NOMO-1 treated with dmso at 0.1 percent for 144 hours (cell line): Measurements from ENCODE around the gene ALOX5.
A peak's percentile ranks its signal among the peaks of the same experiment; 100 is the strongest.
"Not testable (repeated sequence)": the region's sequence is repeated elsewhere in the genome, so short reads cannot be mapped to it uniquely, and the experiment has no call there.

Experiments used
- DNase-seq: peaks from one replicate; lab custom pipeline; 2025; ENCODE audit not compliant: unreplicated experiment; lab: John Stamatoyannopoulos, UW

The ALOX5 gene

DNA sequence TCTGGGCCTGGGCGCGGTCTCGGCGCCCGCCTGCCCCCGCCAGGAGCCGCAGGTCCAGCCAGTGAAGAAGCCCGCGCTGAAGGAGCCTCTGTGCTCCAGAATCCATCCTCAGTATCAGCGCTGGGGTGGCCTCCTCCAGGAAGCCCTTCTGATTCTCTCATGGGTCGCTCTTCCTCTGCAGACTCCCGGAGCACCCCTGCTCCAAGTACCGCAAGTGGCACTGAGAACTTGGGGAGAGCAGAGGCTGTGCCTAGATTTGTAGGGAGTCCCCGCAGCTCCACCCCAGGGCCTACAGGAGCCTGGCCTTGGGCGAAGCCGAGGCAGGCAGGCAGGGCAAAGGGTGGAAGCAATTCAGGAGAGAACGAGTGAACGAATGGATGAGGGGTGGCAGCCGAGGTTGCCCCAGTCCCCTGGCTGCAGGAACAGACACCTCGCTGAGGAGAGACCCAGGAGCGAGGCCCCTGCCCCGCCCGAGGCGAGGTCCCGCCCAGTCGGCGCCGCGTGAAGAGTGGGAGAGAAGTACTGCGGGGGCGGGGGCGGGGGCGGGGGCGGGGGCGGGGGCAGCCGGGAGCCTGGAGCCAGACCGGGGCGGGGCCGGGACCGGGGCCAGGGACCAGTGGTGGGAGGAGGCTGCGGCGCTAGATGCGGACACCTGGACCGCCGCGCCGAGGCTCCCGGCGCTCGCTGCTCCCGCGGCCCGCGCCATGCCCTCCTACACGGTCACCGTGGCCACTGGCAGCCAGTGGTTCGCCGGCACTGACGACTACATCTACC is at the start of gene ALOX5:
TSS of gene ALOX5 (plus strand) at position 641 of the 774 bp plus-strand sequence. CDS start at position 705, 64 bp downstream.
- DNase-seq, result peak; percentile 50

GRCh38 chr10:45325116-45325515 is 48.9 kb upstream of the ALOX5 start:
- DNase-seq, result no peak

- not testable (repeated sequence) for DNase-seq
Measured at GRCh38 chr10:45326864-45327263, 47.2 kb upstream of the ALOX5 start.

DNA sequence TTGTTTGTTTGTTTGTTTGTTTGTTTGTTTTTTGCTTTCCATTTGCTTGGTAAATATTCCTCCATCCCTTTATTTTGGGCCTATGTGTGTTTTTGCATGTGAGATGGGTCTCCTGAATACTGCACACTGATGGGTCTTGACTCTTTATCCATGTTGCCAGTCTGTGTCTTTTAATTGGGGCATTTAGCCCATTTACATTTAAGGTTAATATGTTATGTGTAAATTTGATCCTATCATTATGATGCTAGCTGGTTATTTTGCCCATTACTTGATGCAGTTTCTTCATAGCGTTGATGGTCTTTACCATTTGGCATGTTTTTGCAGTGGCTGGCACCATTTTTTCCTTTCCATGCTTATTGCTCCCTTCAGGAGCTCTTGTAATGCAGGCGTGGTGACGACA is 42.2 kb upstream of the ALOX5 start:
- not testable (repeated sequence) for DNase-seq

DNA sequence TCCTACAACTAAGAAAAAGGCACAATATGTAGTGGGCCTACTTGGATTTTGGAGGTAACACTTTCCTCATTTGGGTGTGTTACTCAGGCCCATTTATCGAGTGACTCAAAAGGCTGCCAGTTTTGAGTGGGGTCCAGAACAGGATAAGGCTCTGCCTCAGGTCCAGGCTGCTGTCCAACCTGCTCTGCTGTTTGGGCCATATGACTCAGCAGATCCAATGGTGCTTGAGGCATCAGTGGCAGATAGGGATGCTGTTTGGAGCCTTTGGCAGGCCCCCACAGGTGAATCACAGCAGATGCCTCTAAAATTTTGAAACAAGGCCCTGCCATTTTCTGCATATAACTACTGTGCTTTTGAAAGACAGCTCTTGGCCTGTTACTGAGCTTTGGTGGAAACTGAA is 34.1 kb upstream of the ALOX5 start:
- no peak for DNase-seq

- not testable (repeated sequence) for DNase-seq
Measured at GRCh38 chr10:45340420-45340819, 33.6 kb upstream of the ALOX5 start.

DNA sequence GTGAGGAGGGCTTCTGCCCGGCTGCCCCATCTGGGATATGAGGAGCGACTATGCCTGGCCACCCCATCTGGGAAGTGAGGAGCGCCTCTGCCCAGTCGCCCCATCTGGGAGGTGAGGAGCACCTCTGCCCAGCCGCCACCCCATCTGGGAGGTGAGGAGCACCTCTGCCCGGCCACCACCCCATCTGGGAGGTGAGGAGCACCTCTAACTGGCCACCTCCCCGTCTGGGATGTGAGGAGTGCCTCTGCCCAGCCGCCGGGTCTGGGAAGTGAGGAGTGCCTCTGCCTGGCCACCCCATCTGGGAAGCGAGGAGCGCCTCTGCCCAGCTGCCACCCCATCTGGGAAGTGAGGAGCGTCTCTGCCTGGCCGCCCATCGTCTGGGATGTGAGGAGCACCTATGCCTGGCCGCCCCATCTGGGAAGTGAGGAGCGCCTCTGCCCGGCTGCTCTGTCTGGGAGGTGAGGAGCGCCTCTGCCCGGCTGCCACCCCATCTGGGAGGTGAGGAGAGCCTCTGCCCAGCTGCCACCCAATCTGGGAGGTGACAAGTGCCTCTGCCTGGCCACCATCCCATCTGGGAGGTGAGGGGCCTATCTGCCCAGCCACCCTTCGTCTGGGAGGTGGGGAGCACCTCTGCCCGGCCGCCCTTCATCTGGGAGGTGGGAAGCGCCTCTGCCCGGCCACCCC is 27.2 kb upstream of the ALOX5 start:
- not testable (repeated sequence) for DNase-seq

GRCh38 chr10:45347464-45347863 is 26.6 kb upstream of the ALOX5 start:
- DNase-seq, result not testable (repeated sequence)

DNA sequence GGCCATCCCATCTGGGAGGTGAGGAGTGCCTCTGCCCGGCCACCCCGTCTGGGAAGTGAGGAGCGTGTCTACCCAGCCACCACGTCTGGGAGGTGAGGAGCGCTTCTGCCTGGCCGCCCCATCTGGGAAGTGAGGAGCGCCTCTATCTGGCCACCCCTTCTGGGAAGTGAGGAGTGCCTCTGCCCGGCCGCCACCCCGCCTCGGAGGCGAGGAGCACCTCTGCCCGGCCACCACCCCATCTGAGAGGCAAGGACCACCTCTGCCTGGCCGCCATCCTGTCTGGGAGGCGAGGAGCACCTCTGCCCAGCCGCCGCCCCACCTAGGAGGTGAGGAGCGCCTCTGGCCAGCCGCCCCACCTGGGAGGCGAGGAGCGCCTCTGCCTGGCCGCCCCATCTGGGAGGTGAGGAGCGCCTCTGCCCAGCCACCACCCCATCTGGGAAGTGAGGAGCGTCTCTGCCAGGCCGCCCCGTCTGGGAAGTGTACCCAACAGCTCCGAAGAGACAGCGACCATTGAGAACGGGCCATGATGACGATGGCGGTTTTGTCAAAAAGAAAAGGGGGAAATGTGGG is 25.7 kb upstream of the ALOX5 start:
- not testable (repeated sequence) for DNase-seq

- no peak for DNase-seq
Measured at GRCh38 chr10:45353186-45353585, 20.8 kb upstream of the ALOX5 start.

GRCh38 chr10:45354261-45354660 is 19.8 kb upstream of the ALOX5 start:
- DNase-seq, result peak; percentile 43

DNA sequence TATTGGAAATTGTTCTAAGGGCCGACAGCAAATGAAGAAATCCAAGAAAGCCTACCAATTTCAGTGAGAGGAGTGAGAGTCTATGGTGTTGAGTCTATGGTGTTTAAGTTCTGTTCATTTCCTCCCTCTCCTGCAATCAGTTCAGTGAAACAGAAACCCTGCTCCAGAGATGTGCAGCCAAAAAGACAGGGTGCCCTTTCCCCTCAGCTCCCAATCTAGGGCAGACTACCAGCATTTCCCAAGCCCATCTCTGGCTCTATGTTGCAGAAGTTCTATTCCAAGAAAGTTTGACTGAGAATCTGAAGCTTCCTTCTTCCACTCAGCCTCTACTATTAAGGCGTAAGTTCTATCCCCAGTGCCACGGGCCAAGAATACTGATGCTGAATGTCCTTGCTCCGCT is 18.5 kb upstream of the ALOX5 start:
- DNase-seq, result no peak

DNA sequence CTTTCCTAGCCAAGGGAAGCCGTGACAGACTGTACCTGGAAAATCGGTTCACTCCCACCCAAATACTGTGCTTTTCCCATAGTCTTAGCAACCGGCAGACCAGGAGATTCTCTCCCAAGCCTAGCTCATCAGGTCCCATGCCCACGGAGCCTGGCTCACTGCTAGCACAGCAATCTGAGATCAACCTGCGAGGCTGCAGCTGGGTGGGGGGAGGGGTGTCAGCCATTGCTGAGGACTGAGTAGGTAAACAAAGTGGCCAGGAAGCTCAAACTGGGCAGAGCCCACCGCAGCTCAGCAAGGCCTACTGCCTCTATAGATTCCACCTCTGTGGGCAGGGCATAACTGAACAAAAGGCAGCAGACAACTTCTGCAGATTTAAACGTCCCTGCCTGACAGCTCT is 15.1 kb upstream of the ALOX5 start:
- not testable (repeated sequence) for DNase-seq

DNA sequence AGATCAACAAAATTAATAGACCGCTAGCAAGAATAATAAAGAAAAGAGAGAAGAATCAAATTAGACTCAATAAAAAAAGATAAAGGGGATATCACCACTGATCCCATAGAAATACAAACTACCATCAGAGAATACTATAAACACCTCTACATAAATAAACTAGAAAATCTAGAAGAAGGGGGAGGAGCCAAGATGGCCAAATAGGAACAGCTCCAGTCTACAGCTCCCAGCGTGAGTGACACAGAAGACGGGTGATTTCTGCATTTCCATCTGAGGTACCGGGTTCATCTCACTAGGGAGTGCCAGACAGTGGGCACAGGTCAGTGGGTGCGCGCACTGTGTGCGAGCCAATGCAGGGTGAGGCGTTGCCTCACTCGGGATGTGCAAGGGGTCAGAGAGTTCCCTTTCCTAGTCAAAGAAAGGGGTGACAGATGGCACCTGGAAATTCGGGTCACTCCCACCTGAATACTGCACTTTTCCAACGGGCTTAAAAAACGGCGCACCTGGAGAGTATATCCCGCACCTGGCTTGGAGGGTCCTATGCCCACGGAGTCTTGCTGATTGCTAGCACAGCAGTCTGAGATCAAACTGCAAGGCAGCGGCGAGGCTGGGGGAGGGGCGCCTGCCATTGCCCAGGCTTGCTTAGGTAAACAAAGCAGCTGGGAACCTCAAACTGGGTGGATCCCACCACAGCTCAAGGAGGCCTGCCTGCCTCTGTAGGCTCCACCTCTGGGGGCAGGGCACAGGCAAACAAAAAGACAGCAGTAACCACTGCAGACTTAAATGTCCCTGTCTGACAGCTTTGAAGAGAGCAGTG is 11.8 kb upstream of the ALOX5 start:
- DNase-seq, result not testable (repeated sequence)

DNA sequence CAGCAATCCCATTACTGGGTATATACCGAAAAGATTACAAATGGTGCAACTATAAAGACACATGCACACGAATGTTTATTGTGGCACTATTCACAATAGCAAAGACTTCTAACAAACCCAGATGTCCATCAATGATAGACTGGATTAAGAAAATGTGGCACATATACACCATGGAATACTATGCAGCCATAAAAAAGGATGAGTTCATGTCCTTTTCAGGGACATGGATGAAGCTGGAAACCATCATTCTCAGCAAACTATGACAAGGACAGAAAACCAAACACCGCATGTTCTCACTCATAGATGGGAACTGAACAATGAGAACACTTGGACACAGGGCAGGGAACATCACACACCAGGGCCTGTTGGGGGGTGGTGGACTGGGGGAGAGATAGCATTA is 6.4 kb upstream of the ALOX5 start:
- DNase-seq, result not testable (repeated sequence)

- DNase-seq, result no peak
Measured at GRCh38 chr10:45368181-45368580, 5.8 kb upstream of the ALOX5 start.

DNA sequence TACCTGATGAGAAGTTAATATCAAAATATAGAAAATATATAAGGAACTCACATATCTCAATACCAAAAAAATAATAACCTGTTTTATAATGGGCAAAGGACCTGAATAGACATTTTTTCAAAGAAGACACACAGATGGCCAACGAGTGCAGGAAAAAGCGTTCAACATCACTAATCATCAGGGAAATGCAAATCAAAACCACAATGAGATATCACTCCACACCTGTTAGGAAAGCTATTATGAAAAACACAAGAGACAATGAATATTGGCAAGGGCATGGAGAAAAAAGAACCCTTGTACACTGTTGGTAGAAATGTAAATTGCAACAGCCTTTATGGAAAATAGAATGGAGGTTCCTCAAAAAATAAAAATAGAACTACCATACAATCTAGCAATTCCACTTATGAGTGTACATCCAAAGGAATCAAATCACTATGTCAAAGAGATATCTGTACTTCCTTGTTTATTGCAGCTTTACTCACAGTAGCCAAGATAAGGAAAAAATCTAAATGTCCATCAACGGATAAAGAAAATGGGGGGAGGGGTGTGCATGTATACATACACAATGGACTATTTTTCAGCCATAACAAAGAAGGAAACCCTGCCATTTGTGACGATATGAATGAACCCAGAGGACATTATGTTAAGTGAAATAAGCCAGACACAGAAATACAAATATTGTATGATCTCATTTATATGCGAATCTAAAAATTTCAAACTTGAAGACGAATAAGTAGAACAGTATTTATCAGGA is 3.6 kb upstream of the ALOX5 start:
- no peak for DNase-seq

GRCh38 chr10:45371560-45371959 is 2.5 kb upstream of the ALOX5 start:
- no peak for DNase-seq

- no peak for DNase-seq
Measured at GRCh38 chr10:45372251-45372951, 1.6 kb upstream of the ALOX5 start.

DNA sequence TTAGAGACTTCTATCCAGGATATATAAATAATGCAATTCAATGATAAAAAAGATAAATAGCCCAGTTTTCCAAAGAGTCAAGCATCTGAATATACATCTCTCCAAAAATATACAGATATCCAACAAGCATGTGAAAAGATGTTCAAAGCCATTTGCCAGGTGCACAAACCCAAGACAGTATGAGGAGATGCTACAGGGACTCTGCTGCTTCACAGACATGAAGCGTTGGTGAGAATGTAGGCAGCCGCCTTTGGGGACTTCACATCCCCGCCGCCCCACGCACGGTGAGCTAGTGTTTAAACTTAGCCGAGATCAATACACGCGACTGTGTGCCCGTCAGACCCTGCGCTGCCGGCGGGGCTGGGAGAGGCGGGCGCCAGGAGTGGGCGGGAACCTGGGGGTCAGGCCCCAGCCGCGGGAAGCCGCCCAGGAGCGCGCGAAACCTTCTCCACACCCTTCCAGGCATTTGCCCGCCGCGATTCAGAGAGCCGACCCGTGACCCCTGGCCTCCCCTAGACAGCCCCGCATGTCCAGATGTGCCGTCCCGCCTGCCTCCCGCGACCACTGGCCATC is 927 bp upstream of the ALOX5 start:
- no peak for DNase-seq
